HG02642 (cell line): ENCODE results near the gene HLA-DMB.

Experiments used
- ATAC-seq: cut with Tn5 transposase; IDR thresholded peaks from one replicate; pipeline ENCODE4 v1.9.1; 2021; ENCODE audit warnings: mild to moderate bottlenecking; ENCODE audit not compliant: unreplicated experiment, poor library complexity

HLA-DMB gene

DNA sequence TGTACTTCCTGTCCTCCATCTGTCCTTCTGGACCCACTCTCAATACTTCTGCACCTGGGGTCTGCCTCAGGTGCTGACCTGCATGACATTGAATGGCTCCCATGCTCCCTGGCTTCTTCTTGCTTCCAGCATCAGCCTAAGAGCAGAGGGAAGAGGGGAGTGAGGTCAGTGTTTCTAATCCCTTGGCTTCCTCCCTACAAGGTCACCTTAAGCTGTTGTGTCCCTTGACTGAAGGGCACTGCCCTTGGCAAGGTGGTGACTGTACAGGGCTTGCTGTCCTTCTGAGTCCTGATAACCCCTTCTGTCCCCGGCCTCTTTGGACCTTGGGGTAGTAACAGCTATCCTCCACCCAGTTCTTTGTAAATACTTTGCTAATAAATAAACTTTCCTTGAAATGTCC is 9.6 kb downstream of the HLA-DMB start:
- ATAC-seq = no peak

DNA sequence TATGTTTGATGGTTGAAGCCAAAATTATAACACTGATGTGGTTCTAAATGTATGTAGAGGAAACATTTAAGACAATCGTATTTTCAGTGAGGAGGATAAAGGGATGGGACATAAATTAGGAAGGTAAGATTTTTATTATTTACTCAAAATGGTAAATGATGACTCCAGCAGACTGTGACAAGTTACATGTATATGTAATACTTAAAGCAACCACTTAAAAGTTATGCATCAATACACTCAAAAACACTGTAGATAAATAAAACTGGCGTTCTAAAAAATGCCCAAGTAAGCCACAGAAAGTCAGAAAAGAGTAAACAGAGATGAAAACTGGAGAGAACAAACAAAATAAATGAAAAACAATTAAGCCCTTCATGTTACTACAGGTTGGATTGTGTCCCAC is 18.7 kb downstream of the HLA-DMB start:
- ATAC-seq = no peak

DNA sequence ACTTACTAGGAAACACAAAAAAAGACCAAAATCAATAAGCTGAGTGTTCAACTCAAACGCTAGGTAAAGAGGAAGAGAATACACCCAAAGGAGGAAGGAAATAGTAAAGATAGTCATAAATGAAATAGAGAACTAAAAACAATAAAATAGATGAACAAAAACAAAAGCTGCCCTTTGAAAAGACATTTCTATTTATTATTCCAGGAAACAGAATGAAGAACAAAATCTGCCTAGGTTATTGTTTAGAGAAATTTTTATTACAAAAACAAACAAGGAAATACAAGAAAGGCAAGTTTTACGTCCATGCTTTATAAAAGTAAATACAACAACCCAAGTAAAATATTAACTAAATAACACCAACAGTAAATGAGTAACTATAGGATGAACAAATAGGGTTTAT is 20.1 kb downstream of the HLA-DMB start:
- ATAC-seq = no peak

DNA sequence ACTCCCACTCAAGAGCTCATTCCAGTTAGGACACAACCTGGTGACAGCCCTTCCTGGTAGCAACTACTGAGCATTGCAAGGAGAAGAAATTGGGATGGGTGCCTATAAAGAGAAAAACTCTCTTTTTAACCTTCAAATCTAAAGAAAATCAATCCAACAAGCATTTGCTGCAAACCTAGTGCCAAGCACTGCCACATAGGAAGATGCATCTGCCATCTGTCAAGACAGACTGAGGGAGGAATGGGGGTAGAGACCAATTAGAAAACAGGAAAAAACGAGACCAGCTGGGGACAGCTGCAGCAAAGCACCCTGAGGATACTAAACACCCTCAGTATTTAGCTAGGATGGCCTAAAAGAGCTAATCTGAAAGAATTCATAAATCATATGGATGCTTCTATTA is 27.9 kb downstream of the HLA-DMB start:
- no peak for ATAC-seq

DNA sequence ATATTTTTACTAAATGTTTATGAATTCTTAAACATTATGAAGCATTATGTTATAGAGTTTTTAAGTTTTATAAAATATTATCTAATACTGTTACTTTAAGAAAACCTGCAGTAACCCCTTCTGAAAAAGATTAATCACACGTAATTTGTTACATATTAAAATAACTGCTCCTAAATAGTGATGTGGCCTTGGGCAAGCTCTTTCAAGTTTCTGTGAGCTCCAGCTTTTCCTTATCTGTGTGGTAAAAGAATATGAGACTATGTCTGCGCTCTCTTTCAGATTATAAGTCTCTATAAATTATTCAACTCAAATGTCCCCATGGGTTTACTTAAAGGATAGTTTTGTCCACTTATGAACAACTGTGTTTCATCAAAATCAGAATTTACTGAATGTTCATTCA is 31.9 kb downstream of the HLA-DMB start:
- ATAC-seq = no peak

DNA sequence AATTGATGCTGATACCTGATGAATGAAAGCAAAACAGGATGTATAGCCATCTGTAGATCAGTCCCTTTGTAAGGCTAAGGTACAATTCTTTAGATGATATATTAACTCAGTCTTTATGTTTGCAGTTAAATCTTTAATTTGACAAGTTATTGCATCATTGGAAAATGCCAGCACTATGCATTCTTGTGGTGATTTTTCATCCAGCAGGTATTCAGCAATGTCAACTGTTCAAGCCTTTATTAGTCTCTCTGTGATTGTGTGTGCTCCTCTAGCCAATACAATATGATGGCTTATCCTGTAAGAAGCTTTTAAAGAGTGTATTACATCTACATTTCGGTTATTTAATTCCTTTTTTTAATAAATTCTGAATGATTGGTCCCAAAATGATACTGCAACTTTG is 34.3 kb downstream of the HLA-DMB start:
- ATAC-seq = no peak

DNA sequence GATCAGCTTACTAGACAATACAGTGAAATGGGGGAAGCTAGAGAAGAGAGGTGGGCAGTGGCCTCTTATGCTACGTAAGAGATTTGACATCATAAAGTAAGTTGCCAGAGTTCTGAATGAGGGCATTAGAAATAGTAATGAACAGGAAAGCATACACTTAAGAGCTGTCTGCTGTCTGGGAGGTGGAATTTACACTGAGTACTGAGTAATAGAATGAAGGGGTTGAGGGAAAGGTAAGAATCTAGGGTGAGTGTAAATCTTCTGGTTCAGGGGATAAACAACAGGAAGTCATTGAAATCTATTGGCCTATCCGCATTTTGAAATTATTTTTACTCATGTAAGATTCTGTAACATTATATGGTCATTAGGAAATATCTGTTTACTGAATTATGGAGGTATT is 35.8 kb downstream of the HLA-DMB start:
- ATAC-seq = no peak

DNA sequence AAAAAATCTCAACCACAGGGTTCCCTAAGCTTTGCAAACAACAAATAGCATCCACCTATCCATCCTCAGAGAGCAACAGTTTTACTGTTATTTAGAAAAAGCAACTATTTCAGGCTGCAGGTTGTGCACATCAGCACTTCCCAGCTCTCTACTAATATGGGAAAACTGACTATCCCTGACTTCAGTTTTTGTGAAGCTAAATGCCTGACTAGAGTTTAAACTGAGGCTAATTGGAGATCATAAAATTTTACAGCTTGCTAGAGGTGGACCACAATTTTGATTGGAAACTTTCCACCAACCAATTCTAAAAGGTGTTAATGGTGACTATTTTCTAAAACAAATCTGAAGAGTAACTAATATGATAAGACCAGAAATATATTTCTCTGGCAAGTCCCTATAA is 36.9 kb downstream of the HLA-DMB start:
- no peak for ATAC-seq

DNA sequence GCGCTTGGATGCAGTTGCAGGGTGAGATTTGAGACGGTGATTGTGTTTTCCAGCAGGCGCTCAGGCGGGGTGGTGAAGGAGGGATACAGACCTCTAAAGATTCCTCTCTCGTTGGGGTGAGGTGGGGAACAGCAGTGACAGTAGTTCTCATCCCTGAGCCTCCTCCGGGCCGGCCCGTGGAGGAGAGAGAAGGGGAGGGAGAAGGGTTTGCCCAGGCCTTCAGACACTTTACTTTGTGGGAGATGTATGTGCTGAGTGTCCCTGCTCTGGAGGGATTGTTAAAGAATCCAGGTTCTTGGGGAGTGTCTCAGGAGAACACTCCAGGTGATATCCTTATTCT is 45.9 kb downstream of the HLA-DMB start:
- peak; percentile 14 for ATAC-seq

DNA sequence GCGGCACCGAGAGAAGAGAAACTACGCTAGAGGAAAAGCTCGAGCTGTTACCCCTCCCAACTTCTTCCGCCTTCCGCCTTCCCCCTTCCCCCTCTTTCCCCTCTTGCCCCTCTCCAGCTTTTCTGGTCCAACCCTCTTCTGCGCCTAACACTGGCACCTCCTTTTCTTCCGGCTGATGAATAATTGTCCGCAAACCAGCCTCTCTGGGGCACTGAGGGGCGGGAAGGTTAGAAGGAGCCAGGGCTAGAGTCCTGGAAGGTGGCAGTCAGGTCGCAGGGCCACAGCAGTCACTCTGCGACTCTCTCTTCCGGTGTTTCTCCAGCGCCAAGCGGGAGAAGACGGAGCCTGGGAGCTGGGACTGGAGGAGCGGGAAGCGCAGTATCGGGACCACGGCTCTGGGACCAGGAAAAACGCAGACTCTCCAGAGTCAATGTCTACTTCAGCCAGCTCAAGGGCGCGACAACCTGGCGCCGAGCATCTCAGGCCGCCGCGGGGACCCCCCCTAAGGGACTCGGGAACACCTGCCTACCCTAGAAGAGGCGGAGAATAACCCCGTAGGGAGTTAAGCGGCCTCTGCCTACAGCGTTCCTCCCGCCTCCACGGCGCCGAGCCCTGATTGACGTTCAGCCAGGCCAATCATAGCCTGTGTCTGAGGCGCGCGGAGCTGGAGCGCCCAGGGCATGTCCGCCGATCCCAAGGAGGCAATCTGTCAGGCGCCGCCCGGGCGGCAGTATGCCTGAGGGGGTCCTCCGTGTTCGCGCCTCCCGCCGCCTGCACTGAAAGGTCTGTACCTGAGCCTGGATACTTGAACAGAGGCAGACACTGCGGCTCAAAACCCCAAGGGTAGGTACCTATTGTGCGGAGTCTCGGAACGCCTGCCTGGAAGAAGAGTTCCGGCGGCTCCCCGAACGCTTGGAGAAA is 46.5 kb downstream of the HLA-DMB start:
- ATAC-seq = peak; percentile 95

DNA sequence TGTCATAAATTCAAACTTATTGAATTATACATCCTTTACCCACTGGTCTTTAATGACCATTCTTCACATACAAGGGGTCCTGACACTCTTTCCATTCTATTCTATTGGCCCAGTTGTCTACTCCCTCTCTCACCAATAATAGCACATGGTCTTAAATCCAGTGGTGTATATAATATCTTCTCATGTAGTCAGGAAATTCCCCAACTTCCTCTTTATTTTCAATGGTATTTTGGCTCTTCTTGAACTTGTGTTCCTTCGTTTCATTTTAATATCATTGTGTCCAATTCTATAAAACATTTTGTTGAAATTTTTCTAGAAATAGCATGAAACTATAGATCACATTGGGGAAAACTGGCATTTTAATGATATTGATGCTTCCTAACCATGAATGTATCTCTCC is 50.0 kb downstream of the HLA-DMB start:
- no peak for ATAC-seq

DNA sequence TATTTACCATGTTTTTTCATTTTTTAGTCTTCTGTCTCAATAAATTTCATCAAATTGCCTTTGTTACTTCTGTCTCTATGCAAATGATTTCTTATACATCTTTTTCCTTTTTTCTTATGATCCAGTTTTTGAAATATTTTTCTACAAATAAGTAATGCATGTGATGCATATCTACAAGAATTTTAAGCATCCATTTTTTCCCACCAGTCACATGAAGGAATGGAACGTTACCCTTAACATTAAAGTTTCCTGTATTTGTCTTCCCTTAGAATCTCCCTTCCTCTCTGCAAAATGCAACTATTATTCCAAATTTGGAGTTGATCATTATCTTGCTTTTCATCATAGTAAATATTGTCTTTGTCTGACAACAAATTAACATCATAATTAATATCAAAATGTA is 51.3 kb downstream of the HLA-DMB start:
- ATAC-seq = no peak

DNA sequence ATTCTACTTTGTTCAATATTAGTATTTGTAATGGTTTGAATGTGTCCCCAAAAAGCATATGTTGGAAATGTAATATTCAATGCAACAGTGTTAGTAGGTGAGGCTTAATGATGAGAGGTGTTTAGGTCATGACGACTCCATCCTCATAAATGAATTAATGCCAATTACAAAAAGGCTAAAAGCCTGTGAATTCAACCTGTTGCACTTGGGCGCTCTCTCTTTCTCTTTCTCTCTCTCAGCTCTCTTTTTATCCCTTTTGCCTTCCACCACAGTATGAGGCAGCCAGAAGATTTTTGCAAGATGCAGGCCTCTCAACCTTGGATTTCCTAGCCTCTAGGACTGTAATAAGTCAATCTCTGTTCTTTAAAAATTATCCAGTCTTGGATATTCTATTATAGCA is 52.3 kb downstream of the HLA-DMB start:
- ATAC-seq = no peak

DNA sequence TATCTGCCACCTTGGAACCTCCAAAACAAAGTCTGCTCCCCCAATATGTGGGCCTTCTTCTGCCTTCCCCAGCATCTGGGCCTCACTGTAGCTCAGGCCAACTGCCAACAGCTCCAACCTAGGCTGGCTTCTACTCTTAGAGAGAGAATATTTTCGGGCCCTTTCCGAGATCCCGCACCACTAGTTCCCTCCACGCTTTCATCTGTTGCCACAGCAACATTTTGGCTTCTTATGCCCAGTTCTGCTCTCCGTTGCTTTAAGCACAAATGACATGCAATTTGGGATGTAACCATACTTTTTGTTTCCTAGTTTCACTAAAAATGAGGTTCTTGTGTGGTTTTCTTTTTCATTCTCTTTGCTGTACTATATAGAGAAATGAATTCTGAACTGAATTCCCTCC is 53.2 kb downstream of the HLA-DMB start:
- no peak for ATAC-seq

DNA sequence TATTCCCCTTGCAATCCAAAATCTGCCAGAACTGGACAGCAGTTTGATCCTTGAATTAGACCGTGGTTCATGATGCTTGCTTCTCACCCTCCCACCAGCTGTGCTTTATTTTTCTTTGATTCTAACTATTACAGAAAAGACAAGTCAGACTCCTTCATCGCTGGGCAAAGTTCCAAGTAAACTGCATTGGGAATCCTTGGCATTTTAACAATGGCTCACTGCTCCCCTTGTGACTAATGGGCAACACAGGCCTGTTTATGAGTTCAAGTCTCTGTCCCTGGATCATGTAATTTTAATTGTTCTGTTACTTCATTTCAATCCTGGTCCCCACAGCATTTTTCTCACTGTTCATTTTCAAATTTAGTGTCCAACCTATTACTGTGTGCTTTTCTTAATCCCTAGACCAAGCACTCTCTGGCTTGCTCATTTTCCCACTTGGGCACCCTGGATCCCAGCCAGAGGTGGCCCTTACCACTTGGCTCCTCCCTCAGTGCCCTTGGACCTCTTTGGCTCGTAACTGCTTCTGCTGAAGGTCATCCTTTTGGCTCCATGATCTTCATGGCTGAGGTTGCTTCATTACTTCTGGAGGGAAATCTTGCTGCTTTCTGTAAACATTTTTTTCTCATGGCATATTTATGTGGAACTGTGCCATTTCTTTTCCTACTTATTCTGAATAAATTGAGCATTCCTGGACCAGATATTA is 54.0 kb downstream of the HLA-DMB start:
- ATAC-seq = no peak

DNA sequence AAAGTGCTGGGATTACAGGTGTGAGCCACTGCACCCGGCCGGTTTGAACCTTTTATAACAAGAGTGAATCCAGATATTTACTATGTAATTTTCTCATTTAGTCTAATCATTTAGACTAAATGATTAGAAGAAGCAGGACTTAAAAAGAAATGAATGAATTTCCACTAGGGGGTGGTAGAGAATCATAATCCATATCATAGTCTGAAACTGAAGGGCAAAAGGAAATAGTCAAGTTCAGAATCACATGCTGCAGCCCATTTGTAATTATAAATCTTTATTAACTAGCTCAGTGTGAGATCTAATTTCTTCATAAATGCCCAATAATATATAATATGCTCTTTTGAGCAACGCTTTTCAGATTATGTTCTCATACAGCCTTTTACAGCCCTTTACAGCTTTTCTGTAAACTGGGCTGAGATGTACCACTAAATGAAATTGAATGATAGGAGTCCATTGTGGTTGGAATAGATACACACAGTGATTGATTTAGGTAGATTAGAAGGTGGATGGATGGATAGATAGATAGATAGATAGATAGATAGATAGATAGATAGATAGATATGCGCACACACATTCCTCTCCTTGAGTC is 55.0 kb downstream of the HLA-DMB start:
- ATAC-seq = no peak
